ENCODE measurements around the gene RETSAT.
"Not testable (repeated sequence)": the region's sequence is repeated elsewhere in the genome, so short reads cannot be mapped to it uniquely, and the experiment has no call there.

Gene RETSAT

GRCh38 chr2:85340034-85340892 is 14.1 kb downstream of the RETSAT start:
- in situ Hi-C loops (cut with MboI; ENCODE audit: low sequenced_read_pairs): no loop called here

DNA sequence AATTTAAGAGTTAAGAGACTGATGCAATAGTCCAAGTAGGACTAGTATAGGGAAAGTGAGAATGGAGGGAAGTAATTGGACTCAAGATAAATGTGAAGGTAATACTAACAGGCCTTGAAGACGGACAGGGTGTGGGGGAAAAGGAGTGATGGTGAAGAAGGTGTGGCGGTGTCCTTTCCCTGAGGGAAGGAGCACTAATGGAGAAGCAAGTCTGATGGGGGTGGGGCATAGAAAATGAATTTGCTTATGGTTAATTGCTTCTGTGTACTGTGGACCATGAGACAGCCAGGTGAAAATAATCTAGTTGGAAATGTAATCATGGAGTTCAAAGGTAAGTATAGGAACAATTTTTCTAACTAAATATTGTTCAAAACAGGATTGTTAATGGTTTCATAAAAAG is 19.4 kb downstream of the RETSAT start:
- in situ Hi-C loops (cut with MboI; ENCODE audit: low sequenced_read_pairs): no loop called here

- in situ Hi-C loops (cut with MboI; ENCODE audit: low sequenced_read_pairs): not testable (repeated sequence)
Measured at GRCh38 chr2:85333877-85334276, 20.5 kb downstream of the RETSAT start.

GRCh38 chr2:85330839-85331636 is 23.3 kb downstream of the RETSAT start:
- in situ Hi-C loops (cut with MboI; ENCODE audit: low sequenced_read_pairs): no loop called here

GRCh38 chr2:85329701-85330100 is 24.6 kb downstream of the RETSAT start:
- in situ Hi-C loops (cut with MboI; ENCODE audit: low sequenced_read_pairs): not testable (repeated sequence)

GRCh38 chr2:85329181-85329651 is 25.1 kb downstream of the RETSAT start:
- in situ Hi-C loops (cut with MboI; ENCODE audit: low sequenced_read_pairs): no loop called here

GRCh38 chr2:85327822-85328617 is 26.3 kb downstream of the RETSAT start, which contains the start of gene TGOLN2:
TGOLN2 (minus strand) TSS chr2:85327989; CDS start chr2:85327962, 27 bp downstream.
- in situ Hi-C loops (cut with MboI; ENCODE audit: low sequenced_read_pairs): no loop called here

- in situ Hi-C loops (cut with MboI; ENCODE audit: low sequenced_read_pairs): no loop called here
Measured at GRCh38 chr2:85327160-85327821, 27.0 kb downstream of the RETSAT start.

DNA sequence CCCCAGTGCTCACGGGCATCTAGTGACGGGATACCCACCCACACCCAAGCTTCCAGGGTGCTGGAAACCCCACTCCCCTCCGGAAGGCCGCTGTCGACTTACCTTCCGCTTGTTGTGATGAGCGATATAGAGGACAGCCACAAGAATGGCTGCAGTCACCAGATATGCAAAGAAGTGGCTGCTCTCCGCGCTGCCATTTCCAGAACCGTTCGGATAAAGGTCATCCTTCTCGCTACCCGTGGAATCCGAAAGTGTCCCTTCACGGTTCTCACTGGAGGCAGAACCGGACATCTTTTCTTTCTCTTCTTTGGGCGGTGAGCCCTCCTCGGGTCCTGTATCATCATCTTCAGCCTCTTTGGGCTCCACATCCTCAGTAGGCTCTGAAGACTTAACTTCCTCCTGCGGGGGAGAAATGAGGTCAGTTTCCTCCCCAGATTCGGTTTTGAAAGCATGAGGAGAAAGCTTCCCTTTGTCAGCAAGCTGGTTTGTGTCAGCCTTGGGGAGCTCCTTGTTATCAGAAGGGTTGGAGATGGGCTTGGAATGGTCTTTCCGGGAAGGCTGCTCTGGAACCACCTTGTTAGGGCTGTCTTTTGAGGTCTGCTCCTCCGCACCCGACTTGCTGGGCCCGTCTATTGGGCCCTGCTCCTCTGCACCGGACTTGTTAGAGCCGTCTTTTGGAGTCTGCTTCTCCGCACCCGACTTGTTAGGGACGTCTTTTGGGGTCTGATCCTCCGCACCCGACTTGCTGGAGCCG is 27.7 kb downstream of the RETSAT start:
- in situ Hi-C loops (cut with MboI; ENCODE audit: low sequenced_read_pairs): no loop called here

DNA sequence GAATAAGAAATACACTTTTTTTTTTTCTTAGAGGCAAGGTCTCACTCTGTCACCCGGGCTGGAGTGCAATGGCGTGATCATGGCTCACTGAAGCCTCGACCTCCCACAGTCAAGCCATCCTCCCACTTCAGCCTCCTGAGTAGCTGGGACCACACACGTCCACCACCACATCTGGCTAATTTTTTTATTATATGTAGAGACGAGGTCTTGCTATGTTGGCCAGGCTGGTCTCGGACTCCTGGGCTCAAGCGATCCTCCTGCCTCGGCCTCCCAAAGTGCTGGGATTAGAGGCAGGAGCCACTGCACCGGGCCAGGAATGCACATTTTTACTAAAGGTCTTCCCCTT is 28.9 kb downstream of the RETSAT start:
- in situ Hi-C loops (cut with MboI; ENCODE audit: low sequenced_read_pairs): no loop called here

DNA sequence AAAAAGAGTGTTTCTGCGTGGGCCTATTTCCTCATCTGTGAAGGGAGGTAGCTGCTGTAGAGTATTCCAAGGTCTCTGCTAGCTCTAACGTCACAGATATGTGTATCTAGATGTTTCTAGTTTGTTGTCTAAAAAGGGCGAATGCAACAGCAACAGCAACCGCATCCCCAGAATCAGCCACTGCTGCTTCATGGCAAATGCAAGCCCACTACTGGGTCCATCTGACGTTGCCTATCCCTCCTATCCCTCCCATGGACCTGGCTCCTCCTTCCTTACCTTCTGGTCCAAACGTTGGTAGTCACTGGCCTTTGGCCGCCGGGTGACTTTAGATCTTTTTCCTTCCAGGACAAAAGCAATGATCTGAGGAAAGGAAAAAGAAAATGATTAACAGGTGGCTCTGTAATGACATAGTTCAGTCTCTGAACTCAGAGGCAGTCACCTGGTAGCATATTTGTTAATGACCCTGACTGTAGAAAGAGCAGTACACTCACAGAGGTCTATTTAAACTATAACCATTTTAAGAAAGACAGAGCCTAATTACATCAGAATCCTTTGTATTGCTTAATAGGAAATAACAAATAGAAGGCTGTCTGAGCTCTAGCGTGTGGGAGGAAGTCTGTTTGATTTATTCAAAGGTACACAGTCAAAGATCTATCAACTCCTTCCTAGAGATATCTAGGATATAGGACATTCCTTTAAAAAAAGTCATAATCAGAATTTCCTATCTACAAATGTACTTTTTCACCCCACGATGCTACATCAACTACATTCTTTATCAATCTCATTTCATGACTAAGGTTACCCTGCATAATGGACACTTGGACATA is 29.5 kb downstream of the RETSAT start:
- in situ Hi-C loops (cut with MboI; ENCODE audit: low sequenced_read_pairs): no loop called here

- in situ Hi-C loops (cut with MboI; ENCODE audit: low sequenced_read_pairs): not testable (repeated sequence)
Measured at GRCh38 chr2:85323988-85324367, 30.4 kb downstream of the RETSAT start.

- in situ Hi-C loops (cut with MboI; ENCODE audit: low sequenced_read_pairs): no loop called here
Measured at GRCh38 chr2:85323351-85323987, 30.9 kb downstream of the RETSAT start.

DNA sequence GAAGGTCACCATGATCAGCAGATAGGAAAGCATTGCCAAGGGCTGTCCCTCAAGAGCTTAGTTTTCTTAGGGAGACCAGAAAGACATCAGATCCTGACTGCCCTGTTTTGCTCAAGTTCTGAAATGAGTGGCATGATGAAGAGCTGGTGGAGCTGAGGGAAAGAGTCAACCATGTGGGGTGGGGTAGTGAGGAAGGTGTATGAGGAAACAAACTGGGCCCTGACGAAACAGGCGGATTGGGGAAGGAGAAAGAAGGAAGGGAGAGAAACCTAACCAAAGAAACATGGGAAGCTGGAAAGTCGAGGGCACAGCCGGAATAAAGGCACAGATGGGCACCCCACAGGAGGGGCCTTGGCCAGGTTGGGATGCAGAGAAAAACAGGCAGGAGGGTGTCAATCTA is 34.5 kb downstream of the RETSAT start:
- in situ Hi-C loops (cut with MboI; ENCODE audit: low sequenced_read_pairs): no loop called here

GRCh38 chr2:85318222-85319074 is 35.9 kb downstream of the RETSAT start:
- in situ Hi-C loops (cut with MboI; ENCODE audit: low sequenced_read_pairs): no loop called here

- in situ Hi-C loops (cut with MboI; ENCODE audit: low sequenced_read_pairs): not testable (repeated sequence)
Measured at GRCh38 chr2:85315921-85316320, 38.4 kb downstream of the RETSAT start.

- in situ Hi-C loops (cut with MboI; ENCODE audit: low sequenced_read_pairs): no loop called here
Measured at GRCh38 chr2:85314884-85315242, 39.5 kb downstream of the RETSAT start.

DNA sequence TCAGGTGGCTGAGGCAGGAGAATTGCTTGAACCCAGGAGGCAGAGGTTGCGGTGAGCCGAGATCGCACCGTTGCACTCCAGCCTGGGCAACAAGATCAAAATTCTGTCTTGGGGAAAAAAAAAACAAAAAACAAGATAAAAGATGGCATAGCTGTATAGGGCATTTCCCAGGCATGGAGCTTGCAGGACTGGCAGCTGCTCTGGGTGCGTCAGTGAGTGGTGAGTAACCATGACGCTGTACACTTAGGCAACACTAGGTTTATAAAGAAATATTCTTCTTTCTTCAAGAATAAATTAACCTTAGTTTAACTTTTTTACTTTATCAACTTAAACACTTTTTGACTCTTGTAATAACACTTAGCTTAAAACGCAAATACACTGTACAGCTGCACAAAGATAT is 41.9 kb downstream of the RETSAT start:
- in situ Hi-C loops (cut with MboI; ENCODE audit: low sequenced_read_pairs): no loop called here

Data from HL-60/S4 treated with retinoic acid at 250 ng/mL for 4 days and 3 days (cell line).